K562 (cell line): ENCODE data around the gene ZFP2. TPM values are rescaled to one million over a fixed set of nuclear protein-coding genes. Genes with fewer than 3 reads are reported as not detected.

Experiments used
- BCOR ChIP-seq: fragments of 450-650 bp; IDR thresholded peaks from 2 replicates; pipeline ENCODE4 v1.6.1; 2016
- CREM ChIP-seq: IDR thresholded peaks from 2 replicates; pipeline ENCODE4 v1.6.1; 2014; ENCODE audit warnings: antibody characterized with exemption, low read depth
- GABPA ChIP-seq: fragments of 200-800 bp; sonication (Bioruptor generic); conservative IDR thresholded peaks from 2 replicates; pipeline ENCODE4 v1.6.1; 2016; ENCODE audit warnings: low read depth, missing genetic modification characterization, missing compliant biosample characterization
- GATAD2B ChIP-seq: fragments of 450-650 bp; IDR thresholded peaks from 2 replicates; pipeline ENCODE4 v1.6.1; 2017; ENCODE audit warnings: mild to moderate bottlenecking, borderline replicate concordance
- L3MBTL2 ChIP-seq: fragments of 450-650 bp; IDR thresholded peaks from 2 replicates; pipeline ENCODE4 v1.6.1; 2016; ENCODE audit warnings: mild to moderate bottlenecking, moderate library complexity
- MTA3 ChIP-seq: fragments of 450-650 bp; formaldehyde crosslinking; IDR thresholded peaks from 2 replicates; pipeline ENCODE4 v1.6.1; 2017; ENCODE audit warnings: mild to moderate bottlenecking, borderline replicate concordance
- POLR3G ChIP-seq: IDR thresholded peaks from 2 replicates; pipeline ENCODE4 v1.6.1; 2011; ENCODE audit not compliant: insufficient read length, insufficient replicate concordance; ENCODE audit errors: extremely low read depth
- ZNF707 ChIP-seq: fragments of 250-450 bp; sonication (Bioruptor Pico); conservative IDR thresholded peaks from 2 replicates; pipeline ENCODE4 v1.8.0; 2022; ENCODE audit warnings: inconsistent platforms, mild to moderate bottlenecking, moderate library complexity
- polyA plus RNA-seq, 8 experiments: library from polyadenylated mRNA; depleted of rRNA in 4 of 8; stranded (reverse) in 5 of 8; unstranded in 3 of 8; fragments of >200 nt; fragmentation: Nextera tagmentation in 2 of 8; fragmentation: Illumina TruSeq in 1 of 8; extraction: Ambion mirVana in 2 of 8; extraction: Trizol in 1 of 8; gene quantifications; 2 replicates each; pipeline versions ENCODE4 v1.2.1 to v1.2.3, GENCODE V29; 2011 to 2014; ENCODE audit warnings: inconsistent platforms in 1 of 8, missing spikeins in 1 of 8
- total RNA-seq, 7 experiments: library from RNA; depleted of rRNA in 6 of 7; stranded (reverse); fragments of >200 nt in 6 of 7; fragmentation: Illumina TruSeq in 2 of 7; extraction: Trizol in 2 of 7; gene quantifications; 2 replicates each; pipeline versions ENCODE4 v1.2.1 to v1.2.3, GENCODE V29; 2011 to 2021; ENCODE audit warnings: low replicate concordance in 1 of 7
- TF ChIP-seq, protein P1 (sequence below): fragments of 450-650 bp; IDR thresholded peaks from 2 replicates; pipeline ENCODE4 v1.6.1; 2016; ENCODE audit warnings: mild to moderate bottlenecking, moderate library complexity
- TF ChIP-seq, protein P2 (sequence below): sonication (generic); formaldehyde crosslinking; IDR thresholded peaks from 2 replicates; pipeline ENCODE4 v1.8.0; 2023; ENCODE audit warnings: mild to moderate bottlenecking, missing genetic modification reagents
- TF ChIP-seq, protein P3 (sequence below): sonication (generic); formaldehyde crosslinking; IDR thresholded peaks from 2 replicates; pipeline ENCODE4 v1.8.0; 2022; ENCODE audit warnings: mild to moderate bottlenecking, missing genetic modification reagents

ZFP2 gene
- total and polyA plus RNA-seq, 9 of the 15 experiments (the other 6 are each of a cell fraction or from before 2014, with no cell fraction given): 0.07 to 0.13 TPM; not detected in 7

- TF ChIP-seq L3MBTL2: peak; percentile 97
- TF ChIP-seq, protein P1, sequence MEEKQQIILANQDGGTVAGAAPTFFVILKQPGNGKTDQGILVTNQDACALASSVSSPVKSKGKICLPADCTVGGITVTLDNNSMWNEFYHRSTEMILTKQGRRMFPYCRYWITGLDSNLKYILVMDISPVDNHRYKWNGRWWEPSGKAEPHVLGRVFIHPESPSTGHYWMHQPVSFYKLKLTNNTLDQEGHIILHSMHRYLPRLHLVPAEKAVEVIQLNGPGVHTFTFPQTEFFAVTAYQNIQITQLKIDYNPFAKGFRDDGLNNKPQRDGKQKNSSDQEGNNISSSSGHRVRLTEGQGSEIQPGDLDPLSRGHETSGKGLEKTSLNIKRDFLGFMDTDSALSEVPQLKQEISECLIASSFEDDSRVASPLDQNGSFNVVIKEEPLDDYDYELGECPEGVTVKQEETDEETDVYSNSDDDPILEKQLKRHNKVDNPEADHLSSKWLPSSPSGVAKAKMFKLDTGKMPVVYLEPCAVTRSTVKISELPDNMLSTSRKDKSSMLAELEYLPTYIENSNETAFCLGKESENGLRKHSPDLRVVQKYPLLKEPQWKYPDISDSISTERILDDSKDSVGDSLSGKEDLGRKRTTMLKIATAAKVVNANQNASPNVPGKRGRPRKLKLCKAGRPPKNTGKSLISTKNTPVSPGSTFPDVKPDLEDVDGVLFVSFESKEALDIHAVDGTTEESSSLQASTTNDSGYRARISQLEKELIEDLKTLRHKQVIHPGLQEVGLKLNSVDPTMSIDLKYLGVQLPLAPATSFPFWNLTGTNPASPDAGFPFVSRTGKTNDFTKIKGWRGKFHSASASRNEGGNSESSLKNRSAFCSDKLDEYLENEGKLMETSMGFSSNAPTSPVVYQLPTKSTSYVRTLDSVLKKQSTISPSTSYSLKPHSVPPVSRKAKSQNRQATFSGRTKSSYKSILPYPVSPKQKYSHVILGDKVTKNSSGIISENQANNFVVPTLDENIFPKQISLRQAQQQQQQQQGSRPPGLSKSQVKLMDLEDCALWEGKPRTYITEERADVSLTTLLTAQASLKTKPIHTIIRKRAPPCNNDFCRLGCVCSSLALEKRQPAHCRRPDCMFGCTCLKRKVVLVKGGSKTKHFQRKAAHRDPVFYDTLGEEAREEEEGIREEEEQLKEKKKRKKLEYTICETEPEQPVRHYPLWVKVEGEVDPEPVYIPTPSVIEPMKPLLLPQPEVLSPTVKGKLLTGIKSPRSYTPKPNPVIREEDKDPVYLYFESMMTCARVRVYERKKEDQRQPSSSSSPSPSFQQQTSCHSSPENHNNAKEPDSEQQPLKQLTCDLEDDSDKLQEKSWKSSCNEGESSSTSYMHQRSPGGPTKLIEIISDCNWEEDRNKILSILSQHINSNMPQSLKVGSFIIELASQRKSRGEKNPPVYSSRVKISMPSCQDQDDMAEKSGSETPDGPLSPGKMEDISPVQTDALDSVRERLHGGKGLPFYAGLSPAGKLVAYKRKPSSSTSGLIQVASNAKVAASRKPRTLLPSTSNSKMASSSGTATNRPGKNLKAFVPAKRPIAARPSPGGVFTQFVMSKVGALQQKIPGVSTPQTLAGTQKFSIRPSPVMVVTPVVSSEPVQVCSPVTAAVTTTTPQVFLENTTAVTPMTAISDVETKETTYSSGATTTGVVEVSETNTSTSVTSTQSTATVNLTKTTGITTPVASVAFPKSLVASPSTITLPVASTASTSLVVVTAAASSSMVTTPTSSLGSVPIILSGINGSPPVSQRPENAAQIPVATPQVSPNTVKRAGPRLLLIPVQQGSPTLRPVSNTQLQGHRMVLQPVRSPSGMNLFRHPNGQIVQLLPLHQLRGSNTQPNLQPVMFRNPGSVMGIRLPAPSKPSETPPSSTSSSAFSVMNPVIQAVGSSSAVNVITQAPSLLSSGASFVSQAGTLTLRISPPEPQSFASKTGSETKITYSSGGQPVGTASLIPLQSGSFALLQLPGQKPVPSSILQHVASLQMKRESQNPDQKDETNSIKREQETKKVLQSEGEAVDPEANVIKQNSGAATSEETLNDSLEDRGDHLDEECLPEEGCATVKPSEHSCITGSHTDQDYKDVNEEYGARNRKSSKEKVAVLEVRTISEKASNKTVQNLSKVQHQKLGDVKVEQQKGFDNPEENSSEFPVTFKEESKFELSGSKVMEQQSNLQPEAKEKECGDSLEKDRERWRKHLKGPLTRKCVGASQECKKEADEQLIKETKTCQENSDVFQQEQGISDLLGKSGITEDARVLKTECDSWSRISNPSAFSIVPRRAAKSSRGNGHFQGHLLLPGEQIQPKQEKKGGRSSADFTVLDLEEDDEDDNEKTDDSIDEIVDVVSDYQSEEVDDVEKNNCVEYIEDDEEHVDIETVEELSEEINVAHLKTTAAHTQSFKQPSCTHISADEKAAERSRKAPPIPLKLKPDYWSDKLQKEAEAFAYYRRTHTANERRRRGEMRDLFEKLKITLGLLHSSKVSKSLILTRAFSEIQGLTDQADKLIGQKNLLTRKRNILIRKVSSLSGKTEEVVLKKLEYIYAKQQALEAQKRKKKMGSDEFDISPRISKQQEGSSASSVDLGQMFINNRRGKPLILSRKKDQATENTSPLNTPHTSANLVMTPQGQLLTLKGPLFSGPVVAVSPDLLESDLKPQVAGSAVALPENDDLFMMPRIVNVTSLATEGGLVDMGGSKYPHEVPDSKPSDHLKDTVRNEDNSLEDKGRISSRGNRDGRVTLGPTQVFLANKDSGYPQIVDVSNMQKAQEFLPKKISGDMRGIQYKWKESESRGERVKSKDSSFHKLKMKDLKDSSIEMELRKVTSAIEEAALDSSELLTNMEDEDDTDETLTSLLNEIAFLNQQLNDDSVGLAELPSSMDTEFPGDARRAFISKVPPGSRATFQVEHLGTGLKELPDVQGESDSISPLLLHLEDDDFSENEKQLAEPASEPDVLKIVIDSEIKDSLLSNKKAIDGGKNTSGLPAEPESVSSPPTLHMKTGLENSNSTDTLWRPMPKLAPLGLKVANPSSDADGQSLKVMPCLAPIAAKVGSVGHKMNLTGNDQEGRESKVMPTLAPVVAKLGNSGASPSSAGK: peak; percentile 89
- peak; percentile 66; the same call in 1 of the 2 replicates for TF ChIP-seq MTA3
- TF ChIP-seq, protein P2, sequence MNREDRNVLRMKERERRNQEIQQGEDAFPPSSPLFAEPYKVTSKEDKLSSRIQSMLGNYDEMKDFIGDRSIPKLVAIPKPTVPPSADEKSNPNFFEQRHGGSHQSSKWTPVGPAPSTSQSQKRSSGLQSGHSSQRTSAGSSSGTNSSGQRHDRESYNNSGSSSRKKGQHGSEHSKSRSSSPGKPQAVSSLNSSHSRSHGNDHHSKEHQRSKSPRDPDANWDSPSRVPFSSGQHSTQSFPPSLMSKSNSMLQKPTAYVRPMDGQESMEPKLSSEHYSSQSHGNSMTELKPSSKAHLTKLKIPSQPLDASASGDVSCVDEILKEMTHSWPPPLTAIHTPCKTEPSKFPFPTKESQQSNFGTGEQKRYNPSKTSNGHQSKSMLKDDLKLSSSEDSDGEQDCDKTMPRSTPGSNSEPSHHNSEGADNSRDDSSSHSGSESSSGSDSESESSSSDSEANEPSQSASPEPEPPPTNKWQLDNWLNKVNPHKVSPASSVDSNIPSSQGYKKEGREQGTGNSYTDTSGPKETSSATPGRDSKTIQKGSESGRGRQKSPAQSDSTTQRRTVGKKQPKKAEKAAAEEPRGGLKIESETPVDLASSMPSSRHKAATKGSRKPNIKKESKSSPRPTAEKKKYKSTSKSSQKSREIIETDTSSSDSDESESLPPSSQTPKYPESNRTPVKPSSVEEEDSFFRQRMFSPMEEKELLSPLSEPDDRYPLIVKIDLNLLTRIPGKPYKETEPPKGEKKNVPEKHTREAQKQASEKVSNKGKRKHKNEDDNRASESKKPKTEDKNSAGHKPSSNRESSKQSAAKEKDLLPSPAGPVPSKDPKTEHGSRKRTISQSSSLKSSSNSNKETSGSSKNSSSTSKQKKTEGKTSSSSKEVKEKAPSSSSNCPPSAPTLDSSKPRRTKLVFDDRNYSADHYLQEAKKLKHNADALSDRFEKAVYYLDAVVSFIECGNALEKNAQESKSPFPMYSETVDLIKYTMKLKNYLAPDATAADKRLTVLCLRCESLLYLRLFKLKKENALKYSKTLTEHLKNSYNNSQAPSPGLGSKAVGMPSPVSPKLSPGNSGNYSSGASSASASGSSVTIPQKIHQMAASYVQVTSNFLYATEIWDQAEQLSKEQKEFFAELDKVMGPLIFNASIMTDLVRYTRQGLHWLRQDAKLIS (CRISPR knock-in tag): no peak; the same call in 1 of the 2 replicates
- peak; percentile 83 for TF ChIP-seq CREM
- TF ChIP-seq GATAD2B: peak; percentile 84
- TF ChIP-seq BCOR: no peak
- no peak for TF ChIP-seq ZNF707 (CRISPR knock-in tag)
- TF ChIP-seq, protein P3, sequence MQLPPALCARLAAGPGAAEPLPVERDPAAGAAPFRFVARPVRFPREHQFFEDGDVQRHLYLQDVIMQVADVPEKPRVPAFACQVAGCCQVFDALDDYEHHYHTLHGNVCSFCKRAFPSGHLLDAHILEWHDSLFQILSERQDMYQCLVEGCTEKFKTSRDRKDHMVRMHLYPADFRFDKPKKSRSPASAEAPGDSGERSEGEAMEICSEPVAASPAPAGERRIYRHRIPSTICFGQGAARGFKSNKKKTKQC (CRISPR knock-in tag): no peak
- TF ChIP-seq POLR3G: no peak
- TF ChIP-seq GABPA: peak; percentile 57
Measured at GRCh38 chr5:178859625-178860521, 35.8 kb upstream of the ZFP2 start, which contains the start of gene ZNF354B (continued).
